Kidney tubule cell (primary cell): ENCODE results near the gene CD247.

Experiments used
- DNase-seq: peaks from one replicate; pipeline ENCODE4 v3.0.0-alpha.2; 2018; ENCODE audit warnings: low spot score

CD247 gene

DNA sequence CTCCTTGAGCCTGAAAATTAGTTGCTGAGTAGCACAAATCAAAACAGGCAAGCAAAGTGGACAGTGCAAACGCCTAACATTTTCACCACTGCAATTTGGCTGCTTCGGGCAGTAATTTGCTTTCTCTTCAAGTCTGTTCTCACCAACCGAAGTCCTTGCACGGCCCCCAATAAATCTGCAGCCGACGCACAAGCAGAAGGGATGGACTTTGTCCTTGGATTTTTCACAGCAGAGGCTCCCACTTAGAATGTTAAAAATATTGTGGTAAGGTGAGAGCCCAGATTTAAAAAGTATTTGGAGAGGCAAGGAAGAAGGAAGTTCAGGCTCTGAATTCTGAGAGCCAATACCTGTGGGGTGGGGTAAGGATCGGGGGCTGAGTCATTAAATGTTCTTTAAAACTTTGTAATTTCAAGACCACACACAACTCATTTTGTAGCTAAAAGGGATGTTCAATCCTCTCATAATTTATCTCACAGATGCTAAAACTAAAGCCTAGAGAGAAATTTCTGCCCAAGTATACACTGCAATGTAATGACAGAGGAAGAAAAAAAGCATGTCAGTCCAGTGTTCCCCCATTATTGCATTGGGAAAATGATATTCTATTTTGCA is 6.2 kb downstream of the CD247 start:
- no peak for DNase-seq

- DNase-seq: no peak
These were observed 6.8 kb downstream of the CD247 start for GRCh38 chr1:167511374-167511986.

DNA sequence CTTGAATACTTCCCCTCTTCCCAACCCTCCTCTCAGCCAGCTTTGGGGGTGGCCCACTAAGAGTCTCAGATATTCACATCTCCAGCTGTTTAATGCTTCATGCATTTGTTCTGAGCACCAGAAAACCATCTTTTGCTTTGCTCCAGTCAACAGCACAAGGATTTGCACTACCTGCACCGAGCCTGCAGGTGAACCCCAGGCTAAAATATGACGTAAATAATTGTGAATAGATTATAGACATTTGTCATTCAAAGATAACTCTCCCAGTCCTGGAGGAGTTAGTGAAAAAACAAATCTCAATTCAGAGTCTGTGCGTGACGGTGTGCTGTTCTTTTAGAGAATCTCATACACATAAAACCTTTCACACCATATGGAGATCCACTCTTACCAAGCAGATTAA is 7.4 kb downstream of the CD247 start:
- no peak for DNase-seq

GRCh38 chr1:167510244-167510643 is 8.1 kb downstream of the CD247 start:
- no peak for DNase-seq

DNA sequence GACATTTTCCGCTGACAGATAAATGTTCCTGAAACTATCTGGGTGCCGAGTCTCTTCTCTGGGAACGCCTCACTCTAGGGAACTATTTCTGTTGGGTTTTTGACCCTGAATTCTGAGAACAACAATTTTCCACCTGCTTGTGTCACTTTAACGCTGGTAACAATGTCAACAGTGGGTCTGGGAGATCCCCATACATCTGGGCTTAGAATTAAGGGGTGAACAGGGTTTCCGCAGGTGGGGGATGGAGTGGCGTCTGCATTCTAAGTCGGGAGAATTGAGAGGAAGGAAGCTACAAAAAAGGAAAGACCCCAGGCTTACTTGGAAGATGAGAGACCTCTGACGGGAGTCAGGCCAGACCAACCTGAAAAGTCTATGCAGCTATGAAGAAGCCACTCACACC is 8.7 kb downstream of the CD247 start:
- DNase-seq: no peak

DNA sequence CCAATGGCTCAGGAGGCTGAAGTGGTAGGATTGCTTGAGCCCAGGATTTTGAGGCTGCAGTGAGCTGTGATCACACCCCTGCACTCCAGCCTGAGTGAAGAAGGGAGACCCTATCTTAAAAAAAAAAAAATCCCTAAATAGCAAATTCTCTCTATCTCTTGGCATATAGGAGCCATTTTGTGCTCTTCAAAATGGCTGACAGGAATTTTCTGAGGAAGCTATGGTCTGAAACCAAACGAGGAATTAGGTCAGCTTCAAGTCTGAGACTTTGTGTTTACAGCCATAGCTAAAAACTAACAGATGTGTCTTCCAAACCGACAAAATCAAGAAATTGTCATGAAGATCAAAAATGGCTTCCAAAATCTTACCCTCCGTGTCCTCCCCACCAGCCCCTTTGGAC is 10.6 kb downstream of the CD247 start:
- DNase-seq: no peak

GRCh38 chr1:167504467-167504827 is 13.9 kb downstream of the CD247 start:
- DNase-seq: no peak

DNA sequence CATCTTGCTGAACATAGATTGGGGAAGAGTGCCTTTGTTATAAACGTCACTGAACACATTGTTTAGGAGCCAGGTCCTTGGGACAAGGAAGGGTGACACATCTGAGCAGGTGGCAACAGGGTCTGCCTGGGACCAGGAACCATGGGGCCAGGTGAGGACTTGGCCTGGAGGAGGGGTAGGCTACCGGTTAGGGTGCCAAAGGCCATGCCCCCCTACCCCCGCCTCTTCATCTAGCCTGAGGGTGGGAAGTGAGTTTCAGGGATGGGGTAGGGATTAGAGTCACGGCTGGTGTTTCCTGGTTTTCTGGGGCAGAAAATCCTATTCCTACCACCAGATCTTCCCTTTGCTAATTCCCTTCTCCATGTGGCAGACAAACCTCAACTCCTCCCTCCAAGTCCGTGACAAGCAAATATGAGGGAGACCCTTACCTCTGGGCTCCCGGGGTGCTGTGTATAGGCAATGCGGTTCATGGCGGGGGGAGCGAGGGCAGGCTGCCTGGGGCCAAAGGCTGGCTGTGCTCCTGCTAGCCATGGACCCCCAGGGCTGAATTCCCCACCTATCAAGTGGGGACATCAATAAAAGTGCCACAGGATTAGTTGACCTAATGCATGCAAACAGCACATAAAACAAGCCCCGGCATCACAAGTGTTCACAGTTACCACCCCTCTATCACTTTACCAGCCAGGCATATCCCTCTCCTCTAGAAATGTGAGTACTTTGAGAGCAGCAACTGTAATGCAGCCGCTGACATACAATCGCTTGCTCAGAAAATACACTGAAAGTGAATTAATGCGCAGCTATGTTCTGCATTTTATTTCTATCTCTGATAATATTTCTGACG is 14.5 kb downstream of the CD247 start:
- DNase-seq: no peak

- no peak for DNase-seq
These were observed 15.4 kb downstream of the CD247 start for GRCh38 chr1:167502719-167503462.

- no peak for DNase-seq
These were observed 16.2 kb downstream of the CD247 start for GRCh38 chr1:167502192-167502551.

GRCh38 chr1:167501515-167502191 is 16.7 kb downstream of the CD247 start:
- no peak for DNase-seq

DNA sequence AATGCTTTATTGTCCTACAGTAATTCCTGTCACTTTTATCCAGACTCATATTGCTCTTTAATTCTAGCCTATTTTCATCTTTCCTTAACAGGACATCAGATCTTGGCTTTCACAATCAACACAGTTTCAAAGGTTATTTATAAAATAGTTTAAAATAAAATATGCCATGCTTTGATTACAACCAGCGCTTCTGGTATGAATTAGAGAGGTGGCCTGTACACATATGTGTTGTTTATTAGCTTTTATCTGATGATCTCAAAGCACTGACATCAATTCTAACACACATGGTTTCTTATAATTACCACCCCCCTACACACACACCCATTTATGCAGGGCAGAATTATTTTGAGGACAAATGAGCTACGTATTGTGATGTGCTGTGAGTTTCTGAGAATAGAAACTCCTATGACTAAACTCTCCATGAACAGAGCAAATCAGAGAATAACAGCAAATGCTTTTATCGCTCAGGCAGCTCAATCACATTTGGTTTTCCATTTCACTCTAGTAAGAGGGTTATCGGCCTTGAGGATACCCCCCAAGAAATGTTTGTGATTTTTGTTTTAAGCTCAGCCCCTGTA is 18.0 kb downstream of the CD247 start:
- DNase-seq: no peak

- DNase-seq: no peak
These were observed 18.6 kb downstream of the CD247 start for GRCh38 chr1:167499664-167500101.

DNA sequence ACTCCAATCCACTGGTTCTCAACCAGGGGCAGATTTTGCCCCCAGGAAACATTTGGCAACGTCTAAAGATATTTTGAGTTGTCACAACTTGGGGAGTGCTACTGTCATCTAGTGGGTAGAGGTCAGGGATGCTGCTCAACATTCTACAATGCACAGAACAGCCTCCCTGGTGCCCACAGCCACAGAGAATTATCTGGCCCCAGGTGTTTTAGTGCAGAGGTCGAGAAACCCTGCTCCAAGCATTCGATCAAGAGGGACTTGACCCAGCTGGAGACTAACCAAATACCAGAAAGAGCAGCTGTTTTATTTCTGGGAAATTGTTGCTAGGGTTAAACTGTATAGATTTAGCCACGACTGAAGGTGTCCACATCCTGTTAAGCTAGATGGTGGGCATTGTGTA is 19.2 kb downstream of the CD247 start:
- no peak for DNase-seq

- no peak for DNase-seq
These were observed 21.3 kb downstream of the CD247 start for GRCh38 chr1:167496797-167497619.

GRCh38 chr1:167493372-167493771 is 25.0 kb downstream of the CD247 start:
- no peak for DNase-seq

- no peak for DNase-seq
These were observed 25.8 kb downstream of the CD247 start for GRCh38 chr1:167492481-167492910.

DNA sequence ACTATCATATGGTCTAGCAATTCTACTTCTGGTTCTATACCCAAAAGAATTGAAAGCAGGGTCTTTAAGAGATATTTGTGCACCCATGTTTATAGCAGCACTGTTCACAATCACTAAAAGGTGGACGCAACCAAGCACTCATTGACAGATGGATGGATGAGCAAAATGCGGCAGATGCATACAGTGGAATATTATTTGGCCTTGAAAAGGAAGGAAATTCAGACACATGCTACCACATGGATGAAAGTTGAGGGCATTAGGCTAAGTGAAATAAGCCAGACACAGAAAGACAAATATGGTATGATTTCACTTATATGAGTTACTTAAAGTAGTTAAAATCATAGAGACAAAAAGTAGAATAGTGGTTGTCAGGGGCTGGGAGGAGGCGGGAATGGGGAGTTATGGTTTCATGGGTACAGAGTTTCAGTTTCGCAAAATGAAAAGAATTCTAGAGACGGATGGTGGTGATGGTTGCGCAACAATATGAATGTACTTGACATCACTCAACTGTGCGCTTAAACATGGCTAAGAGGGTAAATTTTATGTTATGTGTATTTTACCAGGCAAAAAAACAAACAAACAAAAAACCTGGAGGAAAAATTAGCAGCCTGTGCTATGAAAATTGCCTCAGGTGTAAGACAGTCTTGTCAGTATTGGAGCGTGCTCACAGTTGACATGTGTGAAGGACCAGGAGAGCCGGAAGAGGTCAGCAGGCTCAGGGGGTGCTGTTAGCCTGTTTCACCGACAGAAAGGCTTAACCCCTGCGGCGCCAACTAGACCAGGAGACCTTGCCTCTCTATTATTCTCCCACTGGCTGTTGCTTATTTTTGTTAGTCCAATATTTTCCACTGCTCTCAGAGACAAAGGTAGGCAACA is 26.5 kb downstream of the CD247 start:
- no peak for DNase-seq

GRCh38 chr1:167490765-167491164 is 27.6 kb downstream of the CD247 start:
- no peak for DNase-seq
